ENCODE results near the gene BCKDHA.
"Not testable (repeated sequence)": the region's sequence is repeated elsewhere in the genome, so short reads cannot be mapped to it uniquely, and the experiment has no call there.

BCKDHA gene

DNA sequence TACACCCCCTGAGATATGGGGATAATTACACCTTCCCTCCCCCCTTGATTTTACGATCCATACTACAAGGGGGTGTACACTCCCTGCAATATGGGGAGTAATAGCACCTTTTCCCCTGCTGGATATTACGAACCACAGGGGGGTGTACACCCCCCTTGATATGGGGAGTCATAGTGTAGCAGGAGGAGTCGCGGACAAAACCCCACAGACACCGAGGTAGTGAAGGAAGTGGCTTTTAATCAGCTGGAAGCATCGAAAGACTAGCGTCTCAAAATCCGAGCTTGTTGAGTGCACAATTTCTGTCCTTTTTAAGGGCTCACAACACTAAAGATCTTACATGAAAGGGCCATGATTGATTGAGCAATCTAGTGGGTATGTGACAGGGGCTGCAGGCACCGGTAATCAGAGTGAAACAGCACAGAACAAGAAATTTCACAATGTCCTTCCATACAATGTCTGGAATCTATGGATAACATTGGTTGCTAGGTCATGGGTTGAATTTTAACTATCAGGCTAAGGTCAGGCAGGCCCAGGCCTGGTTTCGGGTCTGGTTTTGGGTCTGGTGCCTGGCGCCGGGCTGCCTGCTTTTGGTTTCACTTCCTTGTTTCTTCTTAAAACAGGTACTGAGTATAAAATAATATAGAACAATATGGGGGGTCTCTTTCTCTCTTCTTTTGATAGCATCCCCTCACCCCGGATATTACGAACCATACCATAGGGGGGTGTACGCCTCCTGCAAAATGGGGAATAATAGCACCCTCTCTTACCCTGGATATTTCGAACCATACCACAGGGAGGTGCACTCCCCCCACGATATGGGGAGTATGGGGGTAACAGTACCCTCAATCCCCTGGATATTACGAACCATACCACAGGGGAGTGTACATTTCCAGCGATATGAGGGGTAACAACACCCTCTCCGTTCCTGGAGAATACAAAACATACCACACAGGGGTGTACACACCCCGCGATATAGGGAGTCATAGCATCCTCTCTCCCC is 65.9 kb downstream of the BCKDHA start:
- in situ Hi-C loops (cut with HindIII; ENCODE audit: low pct_ligation_motif_present, low pct_unique_long_range_greater_than_20kb, low sequenced_read_pairs), result not testable (repeated sequence)

More for the DNA sequence above, 65.9 kb downstream of the BCKDHA start:
- not testable (repeated sequence) for DNase-seq

Measured in ACHN (cell line).